ENCODE data around the gene MRPS16. TPM values are rescaled to one million over a fixed set of nuclear protein-coding genes. Genes with fewer than 3 reads are reported as not detected.

MRPS16 gene
- total and polyA plus RNA-seq, 9 of the 15 experiments (the other 6 are each of a cell fraction or from before 2014, with no cell fraction given), result 65.0 to 239 (median 146) TPM

DNA sequence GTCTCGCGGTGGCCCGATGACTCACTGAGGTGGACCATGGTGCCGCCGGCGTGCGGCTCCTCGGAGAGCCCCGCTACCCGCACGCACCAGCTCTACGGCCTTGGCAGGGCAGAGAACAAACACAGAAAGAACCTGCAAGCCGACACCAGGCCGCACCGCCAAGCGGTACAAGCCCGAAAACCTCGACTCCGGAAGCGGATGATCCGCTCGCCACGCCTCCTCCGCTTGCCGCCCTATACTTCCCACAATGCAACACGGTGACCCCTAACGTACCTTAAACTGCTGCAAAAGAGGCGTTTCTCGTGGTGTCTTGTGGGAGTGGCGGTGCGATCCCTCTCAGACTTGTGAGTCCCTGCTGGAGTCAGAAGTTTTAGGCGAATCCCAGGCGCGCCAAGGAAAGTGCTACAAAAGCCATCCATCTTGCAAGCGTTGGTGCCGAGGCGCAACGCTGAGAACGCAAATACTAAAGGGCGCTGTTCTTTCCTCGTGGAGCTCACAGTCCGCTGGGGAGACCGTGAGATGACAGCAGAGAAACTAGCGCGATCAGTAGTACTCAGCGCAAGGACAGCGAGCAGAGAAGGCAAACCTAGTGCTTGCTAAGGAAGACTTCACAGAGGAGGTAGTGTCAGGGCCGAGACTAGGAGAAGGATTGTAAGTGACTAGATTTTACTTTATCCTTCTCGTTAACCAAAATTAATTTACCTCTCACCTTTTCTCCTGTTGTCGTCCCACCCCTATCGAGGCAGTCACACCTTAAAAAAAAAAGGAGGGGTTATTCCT is at the start of gene MRPS16 (continued):
- TF ChIP-seq, protein P1, sequence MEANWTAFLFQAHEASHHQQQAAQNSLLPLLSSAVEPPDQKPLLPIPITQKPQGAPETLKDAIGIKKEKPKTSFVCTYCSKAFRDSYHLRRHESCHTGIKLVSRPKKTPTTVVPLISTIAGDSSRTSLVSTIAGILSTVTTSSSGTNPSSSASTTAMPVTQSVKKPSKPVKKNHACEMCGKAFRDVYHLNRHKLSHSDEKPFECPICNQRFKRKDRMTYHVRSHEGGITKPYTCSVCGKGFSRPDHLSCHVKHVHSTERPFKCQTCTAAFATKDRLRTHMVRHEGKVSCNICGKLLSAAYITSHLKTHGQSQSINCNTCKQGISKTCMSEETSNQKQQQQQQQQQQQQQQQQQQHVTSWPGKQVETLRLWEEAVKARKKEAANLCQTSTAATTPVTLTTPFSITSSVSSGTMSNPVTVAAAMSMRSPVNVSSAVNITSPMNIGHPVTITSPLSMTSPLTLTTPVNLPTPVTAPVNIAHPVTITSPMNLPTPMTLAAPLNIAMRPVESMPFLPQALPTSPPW (CRISPR knock-in tag; IDR thresholded peaks at IDR 0.05), result peak; percentile 64
- TF ChIP-seq SRSF9 (IDR thresholded peaks at IDR 0.05; ENCODE audit: borderline replicate concordance, low read depth, low read length) (no peak), CSDE1 (IDR thresholded peaks at IDR 0.05) (no peak), ZEB2 (IDR thresholded peaks at IDR 0.05) (no peak), MTA3 (IDR thresholded peaks at IDR 0.05; ENCODE audit: borderline replicate concordance) (peak; percentile 85; the same call in 1 of the 2 replicates), HES1 (IDR thresholded peaks at IDR 0.05; ENCODE audit: low read depth) (0 out of 2 replicates have a peak, but pooled peaks have one; percentile 21), KAT2B (IDR thresholded peaks at IDR 0.05; ENCODE audit: low read depth, low read length) (no peak), CBX3 (IDR thresholded peaks at IDR 0.05; ENCODE audit: borderline replicate concordance in 1 of 2, low read length in 2 of 2) (peak in 1 of 2 experiments; percentile 87; a peak in 1 of 3 replicates), EP400 (IDR thresholded peaks at IDR 0.05) (peak; percentile 98), ZNF324 (CRISPR knock-in tag; IDR thresholded peaks at IDR 0.05) (0 out of 2 replicates have a peak, but pooled peaks have one; percentile 50), ZKSCAN3 (CRISPR knock-in tag; IDR thresholded peaks at IDR 0.05) (no peak), KAT8 (IDR thresholded peaks at IDR 0.05; ENCODE audit: low read depth) (no peak), FOXM1 (IDR thresholded peaks at IDR 0.05; ENCODE audit: low read depth) (no peak), FOXM1 (CRISPR knock-in tag; IDR thresholded peaks at IDR 0.05; ENCODE audit: low read depth) (0 out of 2 replicates have a peak, but pooled peaks have one; percentile 15), ZBTB17 (CRISPR knock-in tag; IDR thresholded peaks at IDR 0.05) (peak; percentile 28), KLF10 (CRISPR knock-in tag; IDR thresholded peaks at IDR 0.05) (no peak), EWSR1 (IDR thresholded peaks at IDR 0.05; ENCODE audit: borderline replicate concordance, low read depth, partially characterized antibody) (no peak), MBD2 (IDR thresholded peaks at IDR 0.05; ENCODE audit: borderline replicate concordance, low read depth) (peak; percentile 84), MCM2 (IDR thresholded peaks at IDR 0.05; ENCODE audit: low read depth) (no peak), NUFIP1 (IDR thresholded peaks at IDR 0.05; ENCODE audit: partially characterized antibody) (no peak), SP1 (CRISPR knock-in tag; IDR thresholded peaks at IDR 0.05) (peak; percentile 97), MTF1 (CRISPR knock-in tag; IDR thresholded peaks at IDR 0.05; ENCODE audit: borderline replicate concordance) (no peak)
- TF ChIP-seq, protein P2, sequence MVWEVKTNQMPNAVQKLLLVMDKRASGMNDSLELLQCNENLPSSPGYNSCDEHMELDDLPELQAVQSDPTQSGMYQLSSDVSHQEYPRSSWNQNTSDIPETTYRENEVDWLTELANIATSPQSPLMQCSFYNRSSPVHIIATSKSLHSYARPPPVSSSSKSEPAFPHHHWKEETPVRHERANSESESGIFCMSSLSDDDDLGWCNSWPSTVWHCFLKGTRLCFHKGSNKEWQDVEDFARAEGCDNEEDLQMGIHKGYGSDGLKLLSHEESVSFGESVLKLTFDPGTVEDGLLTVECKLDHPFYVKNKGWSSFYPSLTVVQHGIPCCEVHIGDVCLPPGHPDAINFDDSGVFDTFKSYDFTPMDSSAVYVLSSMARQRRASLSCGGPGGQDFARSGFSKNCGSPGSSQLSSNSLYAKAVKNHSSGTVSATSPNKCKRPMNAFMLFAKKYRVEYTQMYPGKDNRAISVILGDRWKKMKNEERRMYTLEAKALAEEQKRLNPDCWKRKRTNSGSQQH (CRISPR knock-in tag; IDR thresholded peaks at IDR 0.05), result peak; percentile 78; the same call in 1 of the 2 replicates
- TF ChIP-seq, protein P3, sequence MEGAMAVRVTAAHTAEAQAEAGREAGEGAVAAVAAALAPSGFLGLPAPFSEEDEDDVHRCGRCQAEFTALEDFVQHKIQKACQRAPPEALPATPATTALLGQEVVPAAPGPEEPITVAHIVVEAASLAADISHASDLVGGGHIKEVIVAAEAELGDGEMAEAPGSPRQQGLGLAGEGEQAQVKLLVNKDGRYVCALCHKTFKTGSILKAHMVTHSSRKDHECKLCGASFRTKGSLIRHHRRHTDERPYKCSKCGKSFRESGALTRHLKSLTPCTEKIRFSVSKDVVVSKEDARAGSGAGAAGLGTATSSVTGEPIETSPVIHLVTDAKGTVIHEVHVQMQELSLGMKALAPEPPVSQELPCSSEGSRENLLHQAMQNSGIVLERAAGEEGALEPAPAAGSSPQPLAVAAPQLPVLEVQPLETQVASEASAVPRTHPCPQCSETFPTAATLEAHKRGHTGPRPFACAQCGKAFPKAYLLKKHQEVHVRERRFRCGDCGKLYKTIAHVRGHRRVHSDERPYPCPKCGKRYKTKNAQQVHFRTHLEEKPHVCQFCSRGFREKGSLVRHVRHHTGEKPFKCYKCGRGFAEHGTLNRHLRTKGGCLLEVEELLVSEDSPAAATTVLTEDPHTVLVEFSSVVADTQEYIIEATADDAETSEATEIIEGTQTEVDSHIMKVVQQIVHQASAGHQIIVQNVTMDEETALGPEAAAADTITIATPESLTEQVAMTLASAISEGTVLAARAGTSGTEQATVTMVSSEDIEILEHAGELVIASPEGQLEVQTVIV (CRISPR knock-in tag; IDR thresholded peaks at IDR 0.05; ENCODE audit: borderline replicate concordance), result peak; percentile 95
